IPS DF 4.7 (cell line): ENCODE measurements around the gene TM4SF18.
"Not testable (repeated sequence)": the region's sequence is repeated elsewhere in the genome, so short reads cannot be mapped to it uniquely, and the experiment has no call there.

ENCODE experiments used
- DNase-seq: peaks from one replicate; pipeline ENCODE4 v3.0.0-alpha.2; 2013; ENCODE audit warnings: low spot score; ENCODE audit errors: extremely low read depth

Gene TM4SF18

GRCh38 chr3:149368674-149369497 lies 35.5 kb upstream of the TM4SF18 start:
- DNase-seq = no peak

DNA sequence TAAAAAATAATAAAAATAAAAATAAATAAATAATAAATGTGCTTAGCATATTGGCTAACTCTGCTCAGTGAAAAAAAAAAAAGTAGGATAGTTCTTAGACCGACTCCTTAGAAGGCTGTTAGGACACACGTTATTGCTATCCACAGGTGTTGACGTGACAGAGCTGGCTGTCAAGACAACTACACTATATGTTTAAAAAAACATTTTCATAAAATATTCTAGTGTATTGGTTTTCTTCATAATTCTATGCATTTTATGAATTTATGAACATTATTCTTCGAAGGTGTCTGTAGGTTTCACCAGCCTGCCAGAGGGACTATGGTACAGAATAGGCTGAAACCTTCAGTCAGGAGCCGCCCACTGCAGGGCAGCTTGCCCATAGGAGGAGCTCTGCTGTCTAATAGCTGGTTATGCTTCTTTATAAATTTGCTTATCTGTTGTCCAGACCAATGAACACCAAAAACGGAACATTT lies 34.8 kb upstream of the TM4SF18 start:
- no peak for DNase-seq

GRCh38 chr3:149366941-149367840 lies 33.8 kb upstream of the TM4SF18 start:
- DNase-seq = no peak

GRCh38 chr3:149366031-149366430 lies 32.6 kb upstream of the TM4SF18 start:
- no peak for DNase-seq

DNA sequence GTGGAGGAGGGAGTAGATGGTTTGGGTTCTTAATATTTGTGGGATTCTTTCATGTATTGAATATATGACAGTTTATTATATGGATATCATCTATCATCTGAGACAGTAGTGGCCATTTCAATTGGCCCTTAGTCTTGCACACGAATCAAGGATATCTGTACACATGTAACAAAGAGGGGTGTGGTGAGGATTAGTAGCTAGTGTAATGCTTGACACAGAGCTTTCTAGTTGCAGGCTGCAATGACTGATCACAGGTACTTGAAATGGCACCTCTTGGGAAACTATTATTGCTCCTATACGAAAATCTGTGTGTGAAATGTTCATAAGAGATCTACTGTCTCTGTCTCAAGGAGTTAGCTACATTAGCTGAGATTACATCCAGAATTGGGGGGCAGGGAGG lies 31.2 kb upstream of the TM4SF18 start:
- DNase-seq = no peak

- DNase-seq = no peak
Measured at GRCh38 chr3:149363053-149363452, 29.6 kb upstream of the TM4SF18 start.

- DNase-seq = no peak
Measured at GRCh38 chr3:149362366-149362765, 28.9 kb upstream of the TM4SF18 start.

DNA sequence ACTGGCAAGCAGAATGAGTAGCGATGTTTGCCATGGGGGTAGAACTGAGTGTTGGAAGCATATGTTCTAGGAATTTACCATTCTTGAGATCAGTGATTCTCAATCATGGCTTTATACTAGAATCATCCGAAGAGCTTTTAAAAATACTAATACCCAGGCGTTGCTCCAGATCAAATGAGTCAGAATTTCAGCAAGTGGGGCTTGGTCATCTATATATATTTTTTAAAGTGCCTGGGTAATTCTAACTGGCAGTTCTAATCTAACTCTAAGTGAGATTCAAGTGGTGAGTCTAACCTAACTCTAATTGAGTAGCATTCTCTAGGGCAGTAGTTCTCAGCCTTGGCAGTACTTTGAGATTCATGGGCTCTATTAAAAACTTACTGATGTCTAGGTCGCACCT lies 23.2 kb upstream of the TM4SF18 start:
- DNase-seq = no peak

GRCh38 chr3:149356044-149356592 lies 22.7 kb upstream of the TM4SF18 start:
- DNase-seq = no peak

- no peak for DNase-seq
Measured at GRCh38 chr3:149353581-149354184, 20.2 kb upstream of the TM4SF18 start.

DNA sequence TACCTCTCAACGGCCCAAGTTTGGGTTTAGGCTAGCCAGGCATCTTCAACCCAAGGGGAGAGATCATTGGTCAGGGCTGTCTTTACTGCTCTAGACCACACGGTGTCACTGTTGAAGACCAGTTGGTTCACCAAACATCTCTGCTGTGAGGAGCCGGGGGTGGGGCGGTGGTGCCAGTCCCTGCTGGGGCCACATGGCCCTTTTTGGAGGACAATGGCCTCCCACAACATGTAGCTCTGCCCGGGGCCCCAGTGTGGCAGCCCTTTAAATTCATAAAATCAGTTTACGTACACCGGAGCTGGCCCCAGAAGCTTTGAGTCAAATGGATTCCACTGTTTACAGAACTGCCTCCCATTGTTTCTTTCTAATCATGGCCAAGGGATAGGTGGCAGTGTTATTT lies 19.1 kb upstream of the TM4SF18 start:
- DNase-seq = peak; percentile 79

DNA sequence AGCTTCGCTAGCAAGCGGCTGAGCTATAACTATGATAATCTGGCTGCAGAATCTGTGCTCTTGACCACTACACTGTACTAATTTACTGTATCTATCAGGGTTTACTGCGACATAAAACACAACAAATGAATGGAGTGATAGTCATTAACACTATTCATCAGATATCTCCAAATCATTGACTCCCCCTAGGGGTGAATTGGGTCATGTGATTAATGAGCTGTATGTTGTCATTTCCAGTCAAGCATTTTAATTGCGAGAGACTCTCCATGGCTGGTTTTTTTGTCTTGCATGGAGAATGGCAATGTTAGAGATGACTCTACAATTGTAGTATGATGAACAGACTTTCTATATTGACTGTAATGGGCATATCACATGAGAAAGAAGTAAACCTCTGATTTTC lies 10.5 kb upstream of the TM4SF18 start:
- no peak for DNase-seq

GRCh38 chr3:149342413-149343380 lies 9.3 kb upstream of the TM4SF18 start:
- no peak for DNase-seq

- DNase-seq = no peak
Measured at GRCh38 chr3:149340310-149340933, 7.0 kb upstream of the TM4SF18 start.

DNA sequence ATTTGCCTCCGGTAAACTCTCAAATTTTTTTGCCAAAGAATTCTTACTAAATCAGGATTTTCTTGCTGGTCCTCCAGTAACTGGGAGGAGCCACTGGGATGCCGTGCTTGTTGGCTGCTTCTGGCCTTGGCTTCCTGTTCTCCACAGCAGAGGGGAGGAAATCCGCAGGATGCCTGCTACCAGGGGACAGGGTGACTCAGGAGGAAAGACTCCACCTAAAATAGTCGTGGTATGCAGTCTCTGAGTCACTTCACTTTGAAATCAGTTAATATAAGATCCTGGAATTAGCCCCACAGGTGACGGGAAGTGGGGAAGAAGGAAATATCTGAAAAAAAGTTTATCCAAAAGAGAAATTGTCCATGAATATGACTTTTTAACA lies 6.5 kb upstream of the TM4SF18 start:
- peak; percentile 83 for DNase-seq

DNA sequence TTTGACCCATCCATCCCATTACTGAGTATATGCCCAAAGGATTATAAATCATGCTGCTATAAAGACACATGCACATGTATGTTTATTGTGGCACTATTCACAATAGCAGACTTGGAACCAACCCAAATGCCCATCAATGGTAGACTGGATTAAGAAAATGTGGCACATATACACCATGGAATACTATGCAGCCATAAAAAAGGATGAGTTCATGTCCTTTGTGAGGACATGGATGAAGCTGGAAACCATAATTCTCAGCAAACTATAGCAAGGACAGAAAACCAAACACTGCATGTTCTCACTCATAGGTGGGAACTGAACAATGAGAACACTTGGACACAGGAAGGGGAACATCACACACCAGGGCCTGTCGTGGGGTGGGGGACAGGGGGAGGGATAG lies 4.0 kb upstream of the TM4SF18 start:
- not testable (repeated sequence) for DNase-seq

DNA sequence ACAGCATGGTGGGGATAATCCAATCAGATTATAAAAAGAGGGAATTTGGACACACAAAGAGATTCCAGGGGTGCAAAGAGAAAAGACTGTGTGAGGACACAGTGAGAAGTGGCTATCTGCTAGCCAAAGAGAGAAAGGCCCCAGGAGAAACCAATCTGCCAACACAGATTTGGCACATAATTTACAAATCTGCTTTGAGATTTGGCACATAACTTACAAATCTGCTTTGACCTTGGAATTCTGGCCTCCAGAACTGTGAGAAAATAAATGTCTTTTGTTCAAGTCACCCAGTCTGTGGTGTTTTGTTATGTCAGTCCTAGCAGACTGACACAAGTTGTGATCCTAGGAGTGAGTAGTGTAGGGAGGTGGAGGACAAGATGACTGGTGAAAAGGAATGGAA lies 3.5 kb upstream of the TM4SF18 start:
- DNase-seq = no peak

DNA sequence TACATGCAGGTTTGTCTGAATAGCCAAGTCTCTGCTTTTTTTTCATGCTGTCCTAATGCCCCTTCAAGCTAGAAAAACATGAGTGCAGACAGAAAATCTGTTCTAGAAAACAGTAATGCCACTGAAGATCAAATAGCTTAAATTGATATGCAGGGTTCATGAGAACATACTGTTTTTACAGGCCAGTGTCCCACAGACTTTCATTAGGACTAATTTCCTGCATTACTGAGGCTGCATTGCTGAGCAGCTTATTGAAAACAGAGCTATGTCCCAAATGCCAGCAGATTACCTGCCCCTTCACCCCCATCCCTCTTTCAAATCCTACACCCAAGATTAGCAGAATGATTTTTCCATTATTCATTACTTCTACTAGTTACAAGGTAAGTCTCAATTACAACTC lies 665 bp downstream of the TM4SF18 start:
- DNase-seq = no peak

DNA sequence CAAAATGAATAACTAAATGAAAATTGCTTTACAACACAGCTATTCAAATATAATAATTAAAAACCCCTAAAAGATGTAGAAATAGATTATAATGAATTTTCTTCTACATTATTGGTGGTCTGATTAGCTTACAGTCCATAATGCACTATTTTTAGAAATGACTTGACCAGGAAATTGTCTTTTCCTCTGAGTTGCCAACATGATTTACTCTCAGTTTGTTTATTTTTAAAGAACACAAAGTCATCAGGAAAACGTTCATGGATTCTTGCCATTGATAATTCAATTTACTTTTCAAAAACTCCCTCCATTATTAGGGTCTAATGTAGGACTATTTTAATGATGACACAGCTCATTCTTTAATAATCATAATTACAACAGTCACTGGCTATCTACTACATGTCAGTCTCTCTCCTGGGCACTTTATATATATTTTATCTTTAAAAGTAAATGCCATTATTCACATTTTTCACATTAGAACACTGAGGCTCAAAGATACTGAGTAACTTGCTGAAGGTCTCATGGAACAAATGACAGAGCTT lies 1.1 kb downstream of the TM4SF18 start:
- DNase-seq = no peak

- DNase-seq = no peak
Measured at GRCh38 chr3:149331396-149331795, 2.0 kb downstream of the TM4SF18 start.
